Right lobe of liver (tissue), 6 donors: ENCODE data around the gene AK1. TPM values are rescaled to one million over a fixed set of nuclear protein-coding genes. Genes with fewer than 3 reads are reported as not detected.

Experiments used
- ATAC-seq, 4 donors: fragments of 200-7000 bp; cut with Tn5 transposase; one replicate each; pipeline ENCODE4 v1.9.1; 2020; ENCODE audit warnings: mild to moderate bottlenecking in 4 of 4, moderate library complexity in 4 of 4
- DNase-seq, 3 donors: peaks; one replicate each; pipeline ENCODE4 v3.0.0-alpha.2; 2020
- H3K27ac ChIP-seq, 3 donors: fragments of 200-600 bp; one replicate each; pipeline ENCODE4 v1.8.0; 2022
- H3K27me3 ChIP-seq, 2 donors: fragments of 200-600 bp; one replicate each; pipeline ENCODE4 v1.8.0; 2022
- H3K36me3 ChIP-seq, 4 donors: fragments of 200-600 bp; sonication (generic) in 1 of 4; one replicate each; pipeline versions ENCODE4 v1.5.1 to v1.8.0; 2017 to 2022; ENCODE audit warnings: control low read depth in 1 of 4
- H3K4me1 ChIP-seq, 4 donors: fragments of 200-600 bp; sonication (generic) in 1 of 4; one replicate each; pipeline versions ENCODE4 v1.5.1 to v1.8.0; 2017 to 2022; ENCODE audit warnings: control low read depth in 1 of 4
- H3K4me3 ChIP-seq, 3 donors: fragments of 200-600 bp; one replicate each; pipeline ENCODE4 v1.8.0; 2022
- H3K9me3 ChIP-seq, 4 donors: fragments of 200-600 bp; sonication (generic) in 1 of 4; one replicate each; pipeline versions ENCODE4 v1.5.1 to v1.8.0; 2017 to 2022; ENCODE audit warnings: control low read depth in 1 of 4
- CTCF ChIP-seq, 4 donors: fragments of 200-600 bp in 3 of 4; fragments of 450-650 bp in 1 of 4; IDR thresholded peaks; one replicate each; pipeline versions ENCODE4 v1.5.1 to v1.8.0; 2016 to 2022; ENCODE audit warnings: antibody characterized with exemption in 4 of 4, mild to moderate bottlenecking in 2 of 4
- POLR2A ChIP-seq: fragments of 450-650 bp; IDR thresholded peaks from one replicate; pipeline ENCODE4 v1.6.1; 2017; ENCODE audit warnings: antibody characterized with exemption, mild to moderate bottlenecking
- WGBS: methylation state at CpG from one replicate; pipeline ENCODE4 v1.1.6; 2018; ENCODE audit warnings: low coverage, low lambda C conversion rate; ENCODE audit not compliant: insufficient coverage; ENCODE audit errors: missing lambda C conversion rate; 5-methylcytosine and 5-hydroxymethylcytosine counted together
- intact Hi-C, 2 donors: fragments of 100-400 bp; cut with DNase I; formaldehyde crosslinking; loops; one replicate each; pipeline versions ENCODE4 v1.11.2 to v1.14.1; 2022
- total RNA-seq, 6 experiments: library from RNA; depleted of rRNA in 2 of 6; stranded (reverse); fragments of >200 nt in 2 of 6; fragmentation: NEBNext Ultra II Directional in 3 of 6; extraction: Animal tissue kit (Norgen Biotek cat#: 25700) in 3 of 6; gene quantifications; one replicate each; pipeline versions ENCODE4 v1.1.0 to v1.2.4, GENCODE V29; 2016 to 2023
- donor health status: DM: no; HTN: yes; CAD: no.
- donor health status: DM: no; HTN: no; CAD: no.
- donor health status: DM: no; HTN: no; CAD: no.
- donor health status: DM: no; HTN: yes; CAD: no.
- donor health status: DM: no; HTN: yes; CAD: no.

AK1 gene
- total RNA-seq, 6 experiments from 2014 or later, result 31.4 to 78.6 (median 51.7) TPM

DNA sequence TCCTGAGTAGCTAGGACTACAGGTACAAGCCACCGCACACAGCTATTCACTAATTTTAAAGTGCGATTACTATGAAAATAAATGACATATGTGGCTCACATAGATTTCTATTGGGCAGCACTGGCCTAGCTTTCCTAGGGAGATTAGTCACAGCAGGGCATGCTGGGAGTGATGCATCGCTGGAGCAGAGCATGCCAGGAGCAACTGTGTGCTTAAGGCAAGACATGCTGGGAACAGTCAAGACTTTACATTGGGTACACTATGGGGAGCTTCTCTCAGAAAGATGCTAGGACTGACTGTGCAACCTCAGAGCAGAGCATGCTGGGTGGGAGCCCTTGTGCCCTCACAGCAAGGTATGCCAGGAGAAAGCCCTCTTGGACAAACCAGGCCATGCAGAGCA is 12.6 kb upstream of the AK1 start:
- DNase-seq (no peak), ATAC-seq (no peak)
- no peak for TF ChIP-seq POLR2A
- TF ChIP-seq CTCF (IDR thresholded peaks at IDR 0.05), result no peak
- Histone ChIP-seq H3K9me3 (no peaks in the 10 kb centered on the region), H3K27me3 (no peaks in the 10 kb centered on the region), H3K27ac (no peak overlapping the region), H3K4me3 (no peak overlapping the region), H3K36me3 (peaks cover 6 to 75% (median 45%) of the 10 kb centered on the region in 4 donors), H3K4me1 (no peaks in the 10 kb centered on the region)
- 97% methylated on average over 3 of the region's 3 CpGs for WGBS
- intact Hi-C loops, result no loop called here

- intact Hi-C loops, result no loop called here
- no peak overlapping the region for H3K4me3 ChIP-seq
- H3K27me3 ChIP-seq, result no peaks in the 10 kb centered on the region
- H3K27ac ChIP-seq, result no peak overlapping the region
- ATAC-seq (no peak), DNase-seq (no peak)
- TF ChIP-seq POLR2A (no peak), CTCF (IDR thresholded peaks at IDR 0.05) (no peak)
- H3K9me3 ChIP-seq, result no peaks in the 10 kb centered on the region
- no peaks in the 10 kb centered on the region for H3K4me1 ChIP-seq
- 93% methylated on average over 2 of the region's 2 CpGs for WGBS
- H3K36me3 ChIP-seq, result peaks cover 6 to 57% (median 26%) of the 10 kb centered on the region in 4 donors
Measured at GRCh38 chr9:127887792-127888191, 10.3 kb upstream of the AK1 start.

GRCh38 chr9:127886401-127886972 is 9.0 kb upstream of the AK1 start:
- no peaks in the 10 kb centered on the region for H3K4me1 ChIP-seq
- H3K9me3 ChIP-seq, result no peaks in the 10 kb centered on the region
- WGBS, result no CpG with 5 or more reads among the region's 18 CpGs
- TF ChIP-seq POLR2A (no peak), CTCF (IDR thresholded peaks at IDR 0.05) (no peak)
- DNase-seq (peak in 1 of 3 donors; percentile 53), ATAC-seq (no peak)
- H3K36me3 ChIP-seq, result peaks cover 6 to 47% (median 25%) of the 10 kb centered on the region in 4 donors
- no peak overlapping the region for H3K27ac ChIP-seq
- intact Hi-C loops, result no loop called here
- H3K4me3 ChIP-seq, result no peak overlapping the region
- H3K27me3 ChIP-seq, result no peaks in the 10 kb centered on the region

- WGBS, result 75% methylated on average over 4 of the region's 13 CpGs
- no peak for TF ChIP-seq POLR2A
- no peak for TF ChIP-seq CTCF (IDR thresholded peaks at IDR 0.05)
- H3K4me3 ChIP-seq, result no peak overlapping the region
- H3K27me3 ChIP-seq, result no peaks in the 10 kb centered on the region
- intact Hi-C loops, result no loop called here
- DNase-seq, result no peak
- no peak overlapping the region for H3K27ac ChIP-seq
- H3K36me3 ChIP-seq, result peaks cover 6 to 41% (median 24%) of the 10 kb centered on the region in 4 donors
- no peaks in the 10 kb centered on the region for H3K4me1 ChIP-seq
- H3K9me3 ChIP-seq, result no peaks in the 10 kb centered on the region
- ATAC-seq, result no peak
Measured at GRCh38 chr9:127885508-127886281, 8.2 kb upstream of the AK1 start.
